NCI-H1105 treated with DMSO at 0.1 percent for 48 hours (cell line): ENCODE data around the gene GRAMD1B.
"Not testable (repeated sequence)": the region's sequence is repeated elsewhere in the genome, so short reads cannot be mapped to it uniquely, and the experiment has no call there.

Source experiments
- DNase-seq: peaks from one replicate; lab custom pipeline; 2025; lab: John Stamatoyannopoulos, UW

The GRAMD1B gene

GRCh38 chr11:123509737-123510578, 79.9 kb downstream of the GRAMD1B start:
- DNase-seq, result no peak

DNA sequence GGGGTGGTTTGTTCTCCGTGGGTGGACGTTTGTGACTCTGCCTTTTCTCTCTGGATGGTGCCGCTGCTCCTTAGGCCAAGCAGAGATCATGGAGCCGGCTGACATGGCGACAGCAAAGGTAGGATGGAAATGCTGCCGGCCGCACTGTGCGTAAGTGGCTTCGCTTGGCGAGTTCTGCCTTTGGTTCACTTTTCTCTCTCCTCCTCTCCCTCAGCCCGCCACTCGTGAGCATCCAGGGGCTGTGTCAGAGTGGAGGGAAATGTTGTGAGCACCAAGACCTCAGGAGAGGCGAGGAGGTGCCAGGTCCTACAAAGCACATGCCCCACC, 80.5 kb downstream of the GRAMD1B start:
- no peak for DNase-seq

GRCh38 chr11:123511037-123511870, 81.2 kb downstream of the GRAMD1B start:
- DNase-seq, result peak; percentile 98

DNA sequence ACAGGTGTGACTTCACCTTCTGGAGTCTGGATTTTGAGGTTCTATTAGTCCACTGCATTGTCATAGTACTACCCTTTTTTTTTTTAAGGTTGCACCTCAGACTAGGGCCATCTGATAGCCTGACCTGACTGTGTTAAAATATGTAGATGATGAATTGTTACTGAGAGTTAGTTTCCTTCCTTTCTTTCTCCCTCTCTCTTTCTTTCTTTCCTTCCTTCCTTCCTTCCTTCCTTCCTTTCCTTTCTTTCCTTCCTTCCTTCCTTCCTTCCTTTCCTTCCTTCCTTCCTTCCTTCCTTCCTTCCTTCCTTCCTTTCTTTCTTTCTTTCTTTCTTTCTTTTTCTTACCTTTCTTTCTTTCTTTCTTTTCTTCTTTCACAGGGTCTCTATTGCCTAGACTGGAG, 83.2 kb downstream of the GRAMD1B start:
- DNase-seq, result not testable (repeated sequence)

- DNase-seq, result no peak
Observed at GRCh38 chr11:123516238-123516637, 86.2 kb downstream of the GRAMD1B start.

DNA sequence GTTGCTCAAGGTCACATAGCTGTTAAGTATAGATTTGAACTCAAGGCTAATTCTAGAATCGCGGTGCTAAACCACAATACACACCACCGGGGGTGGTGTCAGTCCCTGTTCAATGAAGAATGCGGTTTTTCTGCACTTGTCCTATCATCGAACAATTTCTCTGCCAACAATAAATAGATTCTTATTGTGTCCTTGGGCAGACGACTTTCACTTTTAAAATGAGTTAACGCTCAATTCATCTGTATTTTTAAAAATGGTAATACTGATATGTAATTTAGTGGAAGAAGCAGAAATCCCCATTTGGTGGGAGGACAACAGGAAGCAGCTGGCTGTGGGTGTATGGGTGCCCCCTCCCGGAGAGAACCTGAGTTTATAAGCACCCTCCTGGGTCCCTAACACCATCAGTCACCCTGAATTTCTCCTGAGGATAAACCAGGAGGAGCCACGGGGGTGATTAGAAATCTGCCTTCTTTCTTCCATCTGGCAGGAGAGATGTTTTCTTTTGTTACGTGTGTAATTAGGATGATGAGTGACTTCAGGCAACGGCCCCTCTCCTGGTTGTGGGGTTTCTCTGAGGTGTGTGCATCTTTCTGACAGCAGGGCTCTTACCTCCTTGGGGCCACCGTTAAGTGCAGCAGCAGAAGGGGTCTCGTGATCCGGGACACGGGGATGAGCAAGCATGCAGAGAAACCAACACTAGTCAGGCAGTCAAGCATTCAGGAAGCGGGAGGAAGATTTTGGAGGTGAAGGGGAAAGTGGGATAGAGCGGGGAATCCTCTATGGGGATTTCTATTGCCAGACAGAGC, 87.7 kb downstream of the GRAMD1B start:
- no peak for DNase-seq

DNA sequence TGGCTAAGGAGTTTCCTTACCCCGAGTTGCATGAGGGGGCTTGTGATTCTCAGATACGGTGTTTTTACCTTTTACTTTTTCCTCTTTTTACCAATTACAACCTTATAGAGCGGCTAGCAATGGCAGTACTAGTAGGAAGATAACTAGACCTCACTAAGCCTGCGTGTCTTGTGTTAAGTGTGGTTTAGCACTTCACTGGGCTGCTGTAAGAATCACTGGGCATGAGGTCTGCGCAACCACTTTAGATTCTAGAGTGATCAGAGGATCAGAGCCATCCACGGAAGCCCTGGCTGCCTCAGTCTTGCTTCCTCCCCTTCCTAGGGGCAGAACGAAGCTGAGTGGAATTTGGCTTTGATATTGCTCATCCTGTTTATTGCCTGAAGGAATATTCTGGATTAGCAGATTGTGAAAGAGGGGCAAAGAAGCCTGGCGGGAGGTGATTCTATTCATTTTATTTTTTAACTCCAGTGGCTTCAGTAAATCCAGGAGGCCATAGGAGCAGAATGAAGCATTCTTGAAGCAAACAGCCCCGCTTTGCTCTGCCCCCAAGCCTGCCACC, 88.5 kb downstream of the GRAMD1B start:
- no peak for DNase-seq

GRCh38 chr11:123519055-123519796, 89.2 kb downstream of the GRAMD1B start:
- no peak for DNase-seq

- DNase-seq, result no peak
Observed at GRCh38 chr11:123519797-123520193, 89.7 kb downstream of the GRAMD1B start.

GRCh38 chr11:123520476-123520875, 90.4 kb downstream of the GRAMD1B start:
- not testable (repeated sequence) for DNase-seq

DNA sequence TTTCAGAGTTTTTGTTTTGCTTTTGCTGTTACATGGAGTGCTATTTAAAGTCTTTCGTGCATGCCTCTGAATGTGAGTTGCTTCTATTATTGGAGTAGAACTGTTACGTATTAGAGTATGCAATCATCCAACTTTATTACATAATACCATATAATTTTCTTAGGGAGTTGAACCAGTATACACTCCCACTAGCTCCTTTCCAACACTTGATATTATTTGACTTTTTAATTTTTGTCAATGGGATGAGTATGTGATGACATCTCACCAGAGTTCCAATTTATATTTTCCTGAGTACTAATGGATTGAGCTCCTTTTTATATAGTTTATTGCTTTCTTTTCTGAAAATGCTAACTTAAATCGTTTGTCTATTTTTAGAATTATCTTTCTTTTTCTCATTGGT, 90.9 kb downstream of the GRAMD1B start:
- no peak for DNase-seq

- DNase-seq, result no peak
Observed at GRCh38 chr11:123521930-123522329, 91.9 kb downstream of the GRAMD1B start.

DNA sequence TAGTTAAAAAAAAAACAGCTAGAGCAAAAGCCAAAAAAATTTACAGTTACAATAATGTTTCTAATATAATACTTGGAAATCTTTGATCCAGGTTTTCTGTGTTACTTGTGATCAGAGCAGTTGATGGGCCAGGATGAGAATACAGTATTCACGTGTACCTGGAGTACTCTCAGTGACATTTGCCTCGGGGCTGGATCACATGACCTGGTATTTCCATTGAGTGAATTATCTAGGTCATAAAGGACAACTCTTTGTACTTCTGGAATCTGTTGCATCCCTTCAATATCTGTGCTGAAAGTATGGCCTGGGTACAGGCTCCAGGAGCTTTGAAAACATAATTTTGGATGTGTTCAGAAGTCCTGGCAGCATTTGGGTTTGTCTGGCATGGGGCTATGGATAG, 93.5 kb downstream of the GRAMD1B start:
- no peak for DNase-seq

GRCh38 chr11:123525097-123525496, 95.0 kb downstream of the GRAMD1B start:
- no peak for DNase-seq

DNA sequence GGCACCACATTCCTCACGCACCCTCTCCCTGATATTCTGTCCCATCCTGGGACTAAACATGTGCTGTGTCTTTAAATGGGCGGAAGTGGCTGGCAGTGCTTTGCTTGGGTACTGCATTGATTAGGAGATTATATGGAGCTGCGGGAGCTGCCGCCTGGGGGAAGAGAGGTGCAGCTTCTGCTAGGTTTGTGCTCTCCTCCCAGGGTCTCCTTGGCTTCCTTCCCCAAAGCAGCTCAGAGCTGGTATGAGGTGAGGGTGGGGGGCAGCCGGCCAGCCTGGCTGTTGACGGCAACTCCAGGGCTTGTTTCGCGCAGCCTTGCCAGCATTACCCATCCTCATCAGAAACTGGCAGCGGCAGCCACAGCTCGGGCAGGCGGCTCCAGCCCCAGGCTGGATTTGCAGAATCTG, 95.4 kb downstream of the GRAMD1B start:
- DNase-seq, result no peak

DNA sequence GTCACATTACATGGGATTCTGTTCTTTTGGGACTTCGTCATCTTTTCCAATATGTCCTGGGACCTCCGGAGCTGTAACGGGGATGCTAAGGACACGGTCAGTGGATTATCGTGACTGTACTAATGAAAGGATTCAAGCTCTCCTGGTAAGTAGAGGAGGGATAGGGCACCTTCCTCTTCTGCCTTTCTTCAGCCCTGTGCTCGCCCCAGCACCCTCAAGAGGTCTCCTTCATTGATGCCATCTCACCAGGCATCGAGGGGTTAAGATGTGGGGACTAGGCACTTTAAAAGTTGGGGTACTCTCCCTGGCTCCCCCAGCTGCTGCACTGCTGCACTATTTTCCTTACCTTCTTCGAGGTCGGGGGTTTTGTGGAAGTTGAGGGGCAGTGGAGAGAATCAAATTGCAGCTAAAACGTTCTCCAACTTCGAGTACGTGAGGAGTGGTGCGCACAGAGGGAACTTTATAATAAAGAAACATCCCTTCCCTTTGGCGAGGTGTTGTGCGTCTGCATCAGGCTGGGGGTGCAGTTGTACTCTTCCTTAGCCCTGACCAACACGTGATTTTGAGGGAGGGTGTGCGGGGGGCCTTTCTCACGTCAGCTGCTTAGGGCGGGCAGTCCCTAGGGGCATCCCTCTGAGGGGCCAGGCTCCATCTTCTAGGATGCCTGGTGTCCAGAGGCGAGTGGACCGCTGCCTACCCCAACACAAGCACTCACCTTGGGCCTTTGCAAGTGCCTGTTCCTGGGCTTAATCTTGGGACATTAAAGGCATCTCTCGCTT, 96.1 kb downstream of the GRAMD1B start:
- DNase-seq, result no peak

DNA sequence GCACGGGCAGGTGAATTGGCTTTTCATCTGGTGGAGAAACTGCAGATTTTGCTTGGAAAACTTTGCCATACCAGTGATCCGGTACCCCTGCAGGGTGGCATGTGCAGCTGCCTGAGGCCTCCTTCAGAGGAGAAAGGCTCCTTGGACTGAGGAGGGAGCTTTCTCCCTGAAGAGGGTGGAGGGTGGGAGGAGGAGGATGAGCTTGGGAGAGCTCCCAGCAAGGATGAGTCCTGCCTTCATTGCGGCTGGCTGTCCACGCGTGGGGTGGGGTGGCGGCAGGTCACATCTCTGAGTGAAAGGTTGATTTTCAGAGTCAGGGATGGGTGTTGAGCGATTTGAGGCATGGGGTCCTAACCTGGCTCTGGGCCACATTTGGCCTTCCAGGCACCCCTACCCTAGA, 96.8 kb downstream of the GRAMD1B start:
- DNase-seq, result no peak

GRCh38 chr11:123527526-123527925, 97.5 kb downstream of the GRAMD1B start:
- DNase-seq, result no peak

GRCh38 chr11:123527947-123528346, 97.9 kb downstream of the GRAMD1B start:
- no peak for DNase-seq

GRCh38 chr11:123531325-123531724, 101.3 kb downstream of the GRAMD1B start:
- DNase-seq, result no peak

DNA sequence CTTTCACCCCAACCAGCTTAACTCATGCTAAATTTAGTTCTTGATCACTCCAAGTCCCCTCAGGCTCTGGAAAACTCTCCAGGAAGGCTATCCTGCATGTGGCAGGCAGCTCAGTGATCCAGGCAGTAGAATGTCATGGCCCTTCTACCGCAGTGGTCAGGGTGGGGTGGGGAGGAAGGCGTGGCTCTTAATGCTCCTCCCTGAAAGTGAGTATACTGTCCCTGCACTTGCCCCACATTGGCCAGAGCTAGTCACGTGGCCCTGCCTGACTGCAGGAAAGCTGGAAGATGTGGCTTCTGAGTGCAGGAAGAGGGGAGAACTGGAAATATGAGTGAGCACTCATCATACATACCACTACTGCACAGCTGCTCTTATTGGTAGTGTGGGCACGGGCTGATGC, 102.1 kb downstream of the GRAMD1B start:
- no peak for DNase-seq
